DOHH2 (cell line): ENCODE measurements around the gene TMEM115.
A peak's percentile ranks its signal among the peaks of the same experiment; 100 is the strongest.

Source experiments
- H3F3A ChIP-seq: fragments of 200-600 bp; sonication (generic), shearing (Covaris generic); 2 replicates; pipeline ENCODE4 v1.6.0; 2016; ENCODE audit warnings: antibody characterized with exemption, mild to moderate bottlenecking; ENCODE audit not compliant: control insufficient read depth, insufficient read depth
- H3K27ac ChIP-seq: fragments of 200-600 bp; sonication (generic); 2 replicates; pipeline ENCODE4 v1.5.1; 2014; ENCODE audit warnings: low read depth, mild to moderate bottlenecking, low read length, moderate library complexity
- H3K27me3 ChIP-seq: fragments of 200-600 bp; sonication (generic); 2 replicates; pipeline ENCODE4 v1.6.1; 2014; ENCODE audit warnings: mild to moderate bottlenecking, low read length, mixed read lengths; ENCODE audit not compliant: control insufficient read depth
- H3K36me3 ChIP-seq: fragments of 200-600 bp; sonication (generic); 2 replicates; pipeline ENCODE4 v1.6.1; 2014; ENCODE audit warnings: mild to moderate bottlenecking, low read length, moderate library complexity, mixed read lengths; ENCODE audit not compliant: control insufficient read depth
- H3K4me1 ChIP-seq: fragments of 200-600 bp; sonication (generic); 2 replicates; pipeline ENCODE4 v1.6.1; 2014; ENCODE audit warnings: mild to moderate bottlenecking, low read length, mixed read lengths; ENCODE audit not compliant: control insufficient read depth
- H3K4me2 ChIP-seq: fragments of 200-600 bp; sonication (generic); 2 replicates; pipeline ENCODE4 v1.6.0; 2014; ENCODE audit warnings: mild to moderate bottlenecking, low read length, moderate library complexity
- H3K4me3 ChIP-seq: fragments of 200-600 bp; sonication (generic); 2 replicates; pipeline ENCODE4 v1.5.1; 2014; ENCODE audit warnings: mild to moderate bottlenecking, low read length, mixed read lengths
- H3K79me2 ChIP-seq: fragments of 200-600 bp; sonication (generic); 2 replicates; pipeline ENCODE4 v1.6.1; 2014; ENCODE audit warnings: mild to moderate bottlenecking, low read length, mixed read lengths; ENCODE audit not compliant: control insufficient read depth
- H3K9me2 ChIP-seq: fragments of 200-600 bp; sonication (generic); replicated peaks from 2 replicates; pipeline ENCODE4 v1.6.1; 2014; ENCODE audit warnings: mild to moderate bottlenecking, low read length, mixed read lengths; ENCODE audit not compliant: control insufficient read depth
- H3K9me3 ChIP-seq: fragments of 200-600 bp; sonication (generic); 2 replicates; pipeline ENCODE4 v1.6.1; 2014; ENCODE audit warnings: antibody characterized with exemption, low read length, mixed read lengths; ENCODE audit not compliant: control insufficient read depth, insufficient read depth
- H4K20me1 ChIP-seq: fragments of 200-600 bp; sonication (generic); 2 replicates; pipeline ENCODE4 v1.6.0; 2014; ENCODE audit warnings: low read depth, mild to moderate bottlenecking, antibody characterized with exemption, low read length, moderate library complexity; ENCODE audit not compliant: control insufficient read depth, insufficient read depth
- EZH2phosphoT487 ChIP-seq: fragments of 200-600 bp; sonication (generic); IDR thresholded peaks from 2 replicates; pipeline ENCODE4 v1.6.1; 2017; ENCODE audit warnings: borderline replicate concordance, mild to moderate bottlenecking, antibody characterized with exemption, low read length, moderate library complexity, mixed read lengths
- TF ChIP-seq, protein P1 (sequence below): fragments of 200-600 bp; sonication (generic); IDR thresholded peaks from one replicate; pipeline ENCODE4 v1.5.1; 2014; ENCODE audit warnings: antibody characterized with exemption, mild to moderate bottlenecking, low read depth, low read length; ENCODE audit not compliant: poor library complexity, severe bottlenecking

Gene TMEM115

DNA sequence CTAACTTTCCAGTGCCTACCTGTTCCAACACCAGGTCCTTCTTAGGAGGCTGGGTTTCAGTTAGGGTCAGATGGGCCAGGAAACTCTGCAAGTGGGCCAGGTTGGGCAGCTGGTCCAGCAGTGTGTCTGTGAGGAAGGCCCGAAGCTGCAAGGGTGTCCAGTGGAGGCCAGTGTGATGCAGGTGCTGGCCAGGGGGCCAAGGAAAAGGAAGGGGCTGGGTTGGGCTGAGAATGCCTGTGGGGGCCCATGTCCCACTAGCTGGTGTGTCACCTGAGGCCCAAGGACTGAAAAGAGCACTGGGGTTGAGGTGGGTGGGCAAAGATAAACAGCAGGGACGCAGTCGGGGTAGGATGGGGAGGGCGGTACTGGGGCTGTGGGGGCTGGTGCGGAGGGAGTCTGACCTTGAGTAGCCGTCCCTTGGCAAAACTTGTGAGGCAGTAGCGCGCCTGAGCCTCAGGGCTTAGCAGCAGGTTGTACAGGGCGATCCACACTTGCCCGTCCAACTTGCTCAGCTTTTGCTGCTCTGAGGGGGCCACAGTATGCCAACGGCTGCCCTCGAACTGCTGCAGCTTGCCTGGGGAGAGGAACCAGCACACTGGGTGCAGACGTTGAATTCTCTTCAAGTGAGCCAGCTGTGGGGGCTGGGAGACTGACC lies 17.2 kb downstream of the TMEM115 start:
- H3F3A ChIP-seq, result peaks cover 14% of the 10 kb centered on the region
- no peaks in the 10 kb centered on the region for H3K27me3 ChIP-seq
- no peak overlapping the region; the same call in 1 of the 2 replicates for H3K4me3 ChIP-seq
- H3K9me3 ChIP-seq, result no peaks in the 10 kb centered on the region
- H3K36me3 ChIP-seq, result peaks cover 18% of the 10 kb centered on the region
- H3K79me2 ChIP-seq, result peaks cover 33% of the 10 kb centered on the region
- H3K27ac ChIP-seq, result no peak overlapping the region
- H3K4me2 ChIP-seq, result peak overlapping the region; percentile 98
- no peaks in the 10 kb centered on the region for H4K20me1 ChIP-seq
- peaks cover 50% of the 10 kb centered on the region for H3K4me1 ChIP-seq
- TF ChIP-seq, protein P1, sequence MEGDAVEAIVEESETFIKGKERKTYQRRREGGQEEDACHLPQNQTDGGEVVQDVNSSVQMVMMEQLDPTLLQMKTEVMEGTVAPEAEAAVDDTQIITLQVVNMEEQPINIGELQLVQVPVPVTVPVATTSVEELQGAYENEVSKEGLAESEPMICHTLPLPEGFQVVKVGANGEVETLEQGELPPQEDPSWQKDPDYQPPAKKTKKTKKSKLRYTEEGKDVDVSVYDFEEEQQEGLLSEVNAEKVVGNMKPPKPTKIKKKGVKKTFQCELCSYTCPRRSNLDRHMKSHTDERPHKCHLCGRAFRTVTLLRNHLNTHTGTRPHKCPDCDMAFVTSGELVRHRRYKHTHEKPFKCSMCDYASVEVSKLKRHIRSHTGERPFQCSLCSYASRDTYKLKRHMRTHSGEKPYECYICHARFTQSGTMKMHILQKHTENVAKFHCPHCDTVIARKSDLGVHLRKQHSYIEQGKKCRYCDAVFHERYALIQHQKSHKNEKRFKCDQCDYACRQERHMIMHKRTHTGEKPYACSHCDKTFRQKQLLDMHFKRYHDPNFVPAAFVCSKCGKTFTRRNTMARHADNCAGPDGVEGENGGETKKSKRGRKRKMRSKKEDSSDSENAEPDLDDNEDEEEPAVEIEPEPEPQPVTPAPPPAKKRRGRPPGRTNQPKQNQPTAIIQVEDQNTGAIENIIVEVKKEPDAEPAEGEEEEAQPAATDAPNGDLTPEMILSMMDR, result no peak
- TF ChIP-seq EZH2phosphoT487, result no peak
- H3K9me2 ChIP-seq, result no peaks in the 10 kb centered on the region

DNA sequence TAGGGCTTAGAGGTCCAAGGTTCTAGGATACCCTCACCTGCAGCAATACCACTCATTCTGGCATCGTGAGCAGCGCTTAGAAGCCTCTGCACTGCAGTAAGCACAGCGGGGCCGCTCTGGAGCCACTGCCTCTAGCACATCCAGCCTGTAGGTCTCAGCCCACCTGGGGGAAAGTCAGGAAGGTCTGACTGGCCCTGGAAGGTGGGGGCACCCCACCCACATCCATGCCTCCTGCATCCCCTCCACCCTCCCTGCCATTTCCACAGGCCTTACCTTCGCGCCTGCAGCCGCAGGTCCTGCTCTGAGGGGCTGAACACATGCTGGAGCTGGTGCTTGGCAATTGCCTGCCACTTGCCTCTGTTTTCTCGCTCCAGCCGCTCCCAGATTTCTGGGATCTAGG lies 17.8 kb downstream of the TMEM115 start:
- peak overlapping the region; percentile 83 for H3K4me3 ChIP-seq
- no peak for TF ChIP-seq EZH2phosphoT487
- TF ChIP-seq, protein P1, result no peak
- peaks cover 23% of the 10 kb centered on the region for H3K36me3 ChIP-seq
- H3K9me3 ChIP-seq, result no peaks in the 10 kb centered on the region
- no peaks in the 10 kb centered on the region for H3K27me3 ChIP-seq
- peaks cover 50% of the 10 kb centered on the region for H3K4me1 ChIP-seq
- peaks cover 14% of the 10 kb centered on the region for H3F3A ChIP-seq
- peak overlapping the region; percentile 90 for H3K27ac ChIP-seq
- H4K20me1 ChIP-seq, result 0 out of 2 replicates have a peak, but pooled peaks cover 1% of the 10 kb centered on the region
- H3K79me2 ChIP-seq, result peaks cover 39% of the 10 kb centered on the region
- H3K9me2 ChIP-seq, result no peaks in the 10 kb centered on the region
- H3K4me2 ChIP-seq, result peak overlapping the region; percentile 98

DNA sequence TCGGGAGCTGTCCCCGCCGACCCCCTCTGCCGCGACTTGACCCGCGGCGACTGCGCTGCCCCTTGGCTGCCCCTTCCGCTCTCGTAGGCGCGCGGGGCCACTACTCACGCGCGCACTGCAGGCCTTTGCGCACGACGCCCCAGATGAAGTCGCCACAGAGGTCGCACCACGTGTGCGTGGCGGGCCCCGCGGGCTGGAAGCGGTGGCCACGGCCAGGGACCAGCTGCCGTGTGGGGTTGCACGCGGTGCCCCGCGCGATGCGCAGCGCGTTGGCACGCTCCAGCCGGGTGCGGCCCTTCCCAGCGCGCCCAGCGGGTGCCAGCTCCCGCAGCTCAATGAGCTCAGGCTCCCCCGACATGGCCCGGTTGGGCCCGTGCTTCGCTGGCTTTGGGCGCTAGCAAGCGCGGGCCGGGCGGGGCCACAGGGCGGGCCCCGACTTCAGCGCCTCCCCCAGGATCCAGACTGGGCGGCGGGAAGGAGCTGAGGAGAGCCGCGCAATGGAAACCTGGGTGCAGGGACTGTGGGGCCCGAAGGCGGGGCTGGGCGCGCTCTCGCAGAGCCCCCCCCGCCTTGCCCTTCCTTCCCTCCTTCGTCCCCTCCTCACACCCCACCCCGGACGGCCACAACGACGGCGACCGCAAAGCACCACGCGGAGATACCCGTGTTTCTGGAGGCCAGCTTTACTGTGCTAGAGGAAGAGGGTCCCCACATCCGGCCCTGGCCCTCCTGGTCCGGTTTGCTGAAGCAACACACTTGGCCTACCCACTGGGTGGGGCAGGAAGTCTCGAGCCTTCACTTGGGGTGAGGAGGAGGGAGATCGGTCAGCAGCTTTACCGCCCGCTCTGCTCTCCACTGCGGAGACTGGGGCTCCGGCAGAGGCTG lies 18.6 kb downstream of the TMEM115 start, which contains the start of gene RASSF1:
TSS of gene RASSF1 (minus strand) at position 389 of the 882 bp plus-strand sequence. CDS start at position 358, 31 bp downstream.
- H3K27me3 ChIP-seq, result no peaks in the 10 kb centered on the region
- peaks cover 14% of the 10 kb centered on the region for H3F3A ChIP-seq
- H3K4me1 ChIP-seq, result peaks cover 53% of the 10 kb centered on the region
- H4K20me1 ChIP-seq, result 0 out of 2 replicates have a peak, but pooled peaks cover 10% of the 10 kb centered on the region
- peaks cover 47% of the 10 kb centered on the region for H3K79me2 ChIP-seq
- H3K27ac ChIP-seq, result peak within 1 kb of the TSS; percentile 90
- peak within 1 kb of the TSS; percentile 98 for H3K4me2 ChIP-seq
- no peaks in the 10 kb centered on the region for H3K9me2 ChIP-seq
- peaks cover 32% of the 10 kb centered on the region for H3K36me3 ChIP-seq
- H3K9me3 ChIP-seq, result no peaks in the 10 kb centered on the region
- H3K4me3 ChIP-seq, result peak within 1 kb of the TSS; percentile 83
- TF ChIP-seq, protein P1, result no peak
- no peak for TF ChIP-seq EZH2phosphoT487
